Loucy (cell line): Measurements from ENCODE around the gene RPLP2.

Source experiments
- H2AFZ ChIP-seq: fragments of 200-600 bp; sonication (generic); 2 replicates; pipeline ENCODE4 v1.6.0; 2016; ENCODE audit warnings: antibody characterized with exemption, mild to moderate bottlenecking, low read length, moderate library complexity
- H3F3A ChIP-seq: fragments of 200-600 bp; 2 replicates; pipeline ENCODE4 v1.6.0; 2016; ENCODE audit warnings: antibody characterized with exemption, low read depth, mild to moderate bottlenecking
- H3K27me3 ChIP-seq: fragments of 200-600 bp; sonication (generic); 2 replicates; pipeline ENCODE4 v1.6.1; 2014; ENCODE audit warnings: low read length, mild to moderate bottlenecking; ENCODE audit not compliant: insufficient read depth, poor library complexity, severe bottlenecking
- H3K36me3 ChIP-seq: fragments of 200-600 bp; sonication (generic); 2 replicates; pipeline ENCODE4 v1.6.1; 2016; ENCODE audit warnings: low read length; ENCODE audit not compliant: insufficient read depth
- H3K4me1 ChIP-seq: fragments of 200-600 bp; sonication (generic); 2 replicates; pipeline ENCODE4 v1.5.1; 2014; ENCODE audit warnings: low read length, mild to moderate bottlenecking; ENCODE audit not compliant: insufficient read depth, poor library complexity, severe bottlenecking
- H3K4me2 ChIP-seq: fragments of 200-600 bp; sonication (generic); 2 replicates; pipeline ENCODE4 v1.6.0; 2014; ENCODE audit warnings: antibody characterized with exemption, low read length, low read depth, mild to moderate bottlenecking; ENCODE audit not compliant: poor library complexity, severe bottlenecking
- H3K4me3 ChIP-seq: fragments of 200-600 bp; sonication (generic); 2 replicates; pipeline ENCODE4 v1.5.1; 2014; ENCODE audit warnings: low read length, mild to moderate bottlenecking, mixed read lengths; ENCODE audit not compliant: poor library complexity, severe bottlenecking
- H3K79me2 ChIP-seq: fragments of 200-600 bp; sonication (generic); 2 replicates; pipeline ENCODE4 v1.6.1; 2014; ENCODE audit warnings: low read length; ENCODE audit not compliant: insufficient read depth
- H3K9ac ChIP-seq: fragments of 200-600 bp; sonication (generic); 2 replicates; pipeline ENCODE4 v1.6.0; 2014; ENCODE audit warnings: mild to moderate bottlenecking, low read depth, low read length, moderate library complexity; ENCODE audit not compliant: poor library complexity, severe bottlenecking
- H3K9me2 ChIP-seq: fragments of 200-600 bp; sonication (generic); replicated peaks from 2 replicates; pipeline ENCODE4 v1.6.1; 2016; ENCODE audit warnings: low read depth, low read length, mixed read lengths
- H3K9me3 ChIP-seq: fragments of 200-600 bp; sonication (generic); 2 replicates; pipeline ENCODE4 v1.6.1; 2014; ENCODE audit warnings: mild to moderate bottlenecking, antibody characterized with exemption, low read length, low read depth; ENCODE audit not compliant: insufficient read depth
- H4K20me1 ChIP-seq: fragments of 200-600 bp; sonication (generic); 2 replicates; pipeline ENCODE4 v1.6.0; 2014; ENCODE audit warnings: antibody characterized with exemption, low read length, mild to moderate bottlenecking; ENCODE audit not compliant: insufficient read depth, poor library complexity, severe bottlenecking
- EZH2phosphoT487 ChIP-seq: fragments of 200-600 bp; IDR thresholded peaks from 2 replicates; pipeline ENCODE4 v1.6.1; 2018; ENCODE audit warnings: antibody characterized with exemption, mild to moderate bottlenecking, moderate library complexity, borderline replicate concordance
- TF ChIP-seq, protein P1 (sequence below): fragments of 200-600 bp; sonication (generic); conservative IDR thresholded peaks from 2 replicates; pipeline ENCODE4 v1.5.1; 2014; ENCODE audit warnings: mild to moderate bottlenecking, antibody characterized with exemption, low read length

RPLP2 gene

DNA sequence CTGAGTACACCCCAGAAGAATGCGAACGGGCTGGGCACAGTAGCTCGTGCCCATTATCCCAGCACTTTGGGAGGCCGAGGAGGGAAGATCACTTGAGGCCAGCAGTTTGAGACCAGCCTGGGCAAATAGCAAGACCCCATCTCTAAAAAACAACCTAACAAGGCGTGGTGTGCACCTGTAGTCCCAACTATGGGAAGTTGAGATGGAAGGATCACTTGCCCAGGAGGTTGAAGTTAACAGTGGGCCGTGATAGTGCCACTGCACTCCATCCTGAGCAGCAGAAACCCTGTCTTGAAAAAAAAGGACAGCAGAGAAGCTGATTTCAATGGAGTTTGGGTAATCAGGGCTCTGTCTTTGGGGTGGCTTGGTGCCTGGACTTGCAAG is 3.3 kb downstream of the RPLP2 start:
- peaks cover 5% of the 10 kb centered on the region for H3K27me3 ChIP-seq
- H3K9ac ChIP-seq: no peak overlapping the region
- H3K36me3 ChIP-seq: peaks cover 20% of the 10 kb centered on the region; the same call in 1 of the 2 replicates

DNA sequence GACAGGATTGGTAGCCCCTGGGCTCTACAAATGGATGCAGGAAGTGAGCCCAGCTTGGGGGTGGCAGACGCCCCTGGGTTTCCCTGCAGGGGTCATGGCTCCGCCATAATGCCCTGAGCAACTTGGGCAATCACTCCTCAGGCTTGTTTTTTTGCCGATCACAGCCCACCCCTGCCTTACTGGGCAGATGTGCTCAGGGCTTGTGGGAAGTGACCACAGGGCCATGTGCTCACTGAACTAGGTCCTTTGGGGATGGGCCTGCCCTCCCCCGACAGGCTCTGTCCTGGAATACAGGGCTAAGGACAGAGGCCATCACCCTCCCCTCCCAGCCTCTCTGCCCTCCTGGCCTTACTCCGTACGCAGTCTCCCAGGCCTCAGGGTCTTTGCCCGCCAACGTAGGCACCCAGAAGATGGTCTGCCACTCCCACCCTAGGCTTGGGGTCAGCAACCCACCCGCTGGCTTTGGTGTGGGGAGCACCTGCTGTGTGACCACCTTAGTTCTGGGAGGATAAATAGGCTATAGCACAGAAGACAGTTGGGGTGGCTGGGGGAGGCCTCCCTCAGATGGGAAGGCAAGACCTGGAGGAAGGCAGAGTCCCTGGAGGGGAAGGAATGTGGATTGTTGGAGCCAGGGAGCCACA is 3.8 kb downstream of the RPLP2 start:
- no peak for TF ChIP-seq EZH2phosphoT487
- TF ChIP-seq, protein P1, sequence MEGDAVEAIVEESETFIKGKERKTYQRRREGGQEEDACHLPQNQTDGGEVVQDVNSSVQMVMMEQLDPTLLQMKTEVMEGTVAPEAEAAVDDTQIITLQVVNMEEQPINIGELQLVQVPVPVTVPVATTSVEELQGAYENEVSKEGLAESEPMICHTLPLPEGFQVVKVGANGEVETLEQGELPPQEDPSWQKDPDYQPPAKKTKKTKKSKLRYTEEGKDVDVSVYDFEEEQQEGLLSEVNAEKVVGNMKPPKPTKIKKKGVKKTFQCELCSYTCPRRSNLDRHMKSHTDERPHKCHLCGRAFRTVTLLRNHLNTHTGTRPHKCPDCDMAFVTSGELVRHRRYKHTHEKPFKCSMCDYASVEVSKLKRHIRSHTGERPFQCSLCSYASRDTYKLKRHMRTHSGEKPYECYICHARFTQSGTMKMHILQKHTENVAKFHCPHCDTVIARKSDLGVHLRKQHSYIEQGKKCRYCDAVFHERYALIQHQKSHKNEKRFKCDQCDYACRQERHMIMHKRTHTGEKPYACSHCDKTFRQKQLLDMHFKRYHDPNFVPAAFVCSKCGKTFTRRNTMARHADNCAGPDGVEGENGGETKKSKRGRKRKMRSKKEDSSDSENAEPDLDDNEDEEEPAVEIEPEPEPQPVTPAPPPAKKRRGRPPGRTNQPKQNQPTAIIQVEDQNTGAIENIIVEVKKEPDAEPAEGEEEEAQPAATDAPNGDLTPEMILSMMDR: no peak
- H2AFZ ChIP-seq: no peak overlapping the region
- H3K9me2 ChIP-seq: no peaks in the 10 kb centered on the region
- peaks cover 30% of the 10 kb centered on the region for H4K20me1 ChIP-seq
- H3K79me2 ChIP-seq: peaks cover 45% of the 10 kb centered on the region
- peaks cover 20% of the 10 kb centered on the region for H3K4me1 ChIP-seq
- no peaks in the 10 kb centered on the region for H3F3A ChIP-seq
- no peak overlapping the region for H3K4me3 ChIP-seq
- H3K36me3 ChIP-seq: peaks cover 20% of the 10 kb centered on the region; the same call in 1 of the 2 replicates
- no peak overlapping the region for H3K9ac ChIP-seq
- H3K9me3 ChIP-seq: no peaks in the 10 kb centered on the region
- H3K27me3 ChIP-seq: peaks cover 5% of the 10 kb centered on the region
- H3K4me2 ChIP-seq: no peak overlapping the region

More for the DNA sequence above, 3.3 kb downstream of the RPLP2 start:
- no peak for TF ChIP-seq EZH2phosphoT487
- no peak overlapping the region for H3K4me3 ChIP-seq
- no peaks in the 10 kb centered on the region for H3K9me2 ChIP-seq
- H4K20me1 ChIP-seq: peaks cover 30% of the 10 kb centered on the region
- H3K9me3 ChIP-seq: no peaks in the 10 kb centered on the region
- no peak overlapping the region for H2AFZ ChIP-seq
- H3K4me2 ChIP-seq: peak overlapping the region; percentile 84
- peaks cover 24% of the 10 kb centered on the region for H3K4me1 ChIP-seq
- H3K79me2 ChIP-seq: peaks cover 50% of the 10 kb centered on the region
- no peaks in the 10 kb centered on the region for H3F3A ChIP-seq

DNA sequence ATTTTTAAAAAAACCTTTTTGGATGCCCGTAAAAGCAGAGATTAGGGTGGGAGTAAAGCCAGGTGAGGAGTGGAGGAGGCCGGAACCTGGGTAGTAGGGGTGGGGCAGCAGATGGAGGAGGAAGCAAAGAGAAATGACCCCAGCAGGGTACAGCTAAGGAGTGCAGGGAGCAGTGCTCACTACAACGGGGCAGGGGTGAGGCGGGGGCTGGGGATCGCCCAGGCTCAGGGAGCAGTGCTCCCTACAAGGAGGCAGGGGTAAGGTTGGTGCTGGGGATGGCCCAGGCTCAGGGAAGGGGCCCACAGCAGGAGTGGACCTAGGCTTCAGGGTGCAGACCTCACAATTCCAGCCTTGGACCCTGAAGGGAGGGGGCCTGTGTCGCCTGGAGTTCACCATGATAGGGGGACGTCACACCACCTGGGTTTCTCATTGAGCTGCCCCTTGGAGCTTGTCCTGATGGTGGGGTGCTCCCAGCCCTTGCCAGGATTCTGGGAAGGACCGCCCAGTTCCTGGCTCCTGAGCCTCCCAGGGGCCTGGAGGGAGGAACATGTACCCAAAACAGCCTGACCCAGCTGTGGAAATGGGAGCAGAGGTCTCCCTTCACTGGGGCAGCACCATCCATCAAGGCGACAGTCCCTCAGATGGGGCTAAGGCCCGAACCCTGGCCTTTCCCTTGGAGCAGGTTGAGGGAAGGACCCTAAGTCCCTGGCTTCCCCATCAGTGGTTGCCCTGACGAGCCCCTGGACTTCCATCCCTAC is 6.1 kb downstream of the RPLP2 start:
- peaks cover 22% of the 10 kb centered on the region for H3K4me1 ChIP-seq
- no peak overlapping the region for H2AFZ ChIP-seq
- H4K20me1 ChIP-seq: peaks cover 34% of the 10 kb centered on the region
- H3K9me2 ChIP-seq: no peaks in the 10 kb centered on the region
- no peaks in the 10 kb centered on the region for H3K27me3 ChIP-seq
- H3K9ac ChIP-seq: no peak overlapping the region
- TF ChIP-seq EZH2phosphoT487: no peak
- TF ChIP-seq, protein P1: no peak
- peaks cover 35% of the 10 kb centered on the region for H3K79me2 ChIP-seq
- H3K4me2 ChIP-seq: no peak overlapping the region
- H3K9me3 ChIP-seq: no peaks in the 10 kb centered on the region
- no peaks in the 10 kb centered on the region for H3F3A ChIP-seq
- H3K4me3 ChIP-seq: no peak overlapping the region
- H3K36me3 ChIP-seq: peaks cover 20% of the 10 kb centered on the region; the same call in 1 of the 2 replicates
